M059J (cell line): ENCODE measurements around the gene CMSS1. TPM values are rescaled to one million over a fixed set of nuclear protein-coding genes. Genes with fewer than 3 reads are reported as not detected.

ENCODE experiments used
- DNase-seq: peaks from one replicate; pipeline ENCODE4 v3.0.0-alpha.2; 2012; ENCODE audit warnings: low read depth
- total RNA-seq: library from RNA; depleted of rRNA; stranded (reverse); fragments of >200 nt; shearing (Covaris generic); gene quantifications from 2 replicates; pipeline ENCODE4 v1.2.3, GENCODE V29; 2014

Gene CMSS1
- total RNA-seq, 1 experiment from 2014 or later, result 49.9 TPM

GRCh38 chr3:99933971-99934750 lies 116.5 kb downstream of the CMSS1 start:
- DNase-seq, result no peak

DNA sequence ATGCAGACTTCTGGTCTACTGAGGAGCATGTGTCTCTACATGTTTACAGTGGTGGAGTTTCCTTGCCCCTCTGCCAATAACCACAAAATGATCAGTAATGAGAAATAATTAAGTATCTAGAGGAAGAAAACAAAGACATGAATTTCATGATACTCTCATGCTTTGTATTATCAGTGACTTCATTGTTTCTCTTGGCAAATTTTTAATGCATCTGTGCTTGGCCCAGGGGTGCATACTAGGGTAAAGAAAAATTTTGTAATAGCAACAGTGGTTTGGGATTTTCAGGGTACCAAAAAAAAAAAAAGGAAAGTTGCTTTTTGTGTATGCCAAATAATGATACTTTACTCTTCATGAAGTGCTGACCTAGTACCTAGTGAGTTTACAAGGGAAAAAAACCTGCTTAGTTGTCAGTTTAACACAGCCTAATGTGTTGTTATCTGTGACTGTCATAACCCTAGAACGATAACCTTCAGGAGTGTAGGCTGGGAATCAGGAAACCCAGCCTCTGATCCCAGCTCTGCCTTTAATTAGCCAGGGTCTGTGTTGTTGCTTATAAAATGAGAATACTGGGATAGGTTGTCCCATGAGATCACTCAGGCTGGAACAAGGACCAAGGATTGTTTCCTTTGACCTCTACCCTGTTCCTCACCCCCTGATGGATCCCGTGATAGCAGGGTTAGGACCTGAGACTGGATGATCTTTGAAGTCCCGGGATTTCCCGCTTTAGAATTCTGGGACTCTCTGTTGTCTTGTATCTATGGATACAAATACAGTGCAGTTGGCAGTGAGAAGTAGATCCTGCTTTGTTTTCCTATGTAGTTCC lies 117.5 kb downstream of the CMSS1 start:
- DNase-seq, result peak; percentile 53

GRCh38 chr3:99938270-99938911 lies 120.7 kb downstream of the CMSS1 start:
- DNase-seq, result peak; percentile 33

DNA sequence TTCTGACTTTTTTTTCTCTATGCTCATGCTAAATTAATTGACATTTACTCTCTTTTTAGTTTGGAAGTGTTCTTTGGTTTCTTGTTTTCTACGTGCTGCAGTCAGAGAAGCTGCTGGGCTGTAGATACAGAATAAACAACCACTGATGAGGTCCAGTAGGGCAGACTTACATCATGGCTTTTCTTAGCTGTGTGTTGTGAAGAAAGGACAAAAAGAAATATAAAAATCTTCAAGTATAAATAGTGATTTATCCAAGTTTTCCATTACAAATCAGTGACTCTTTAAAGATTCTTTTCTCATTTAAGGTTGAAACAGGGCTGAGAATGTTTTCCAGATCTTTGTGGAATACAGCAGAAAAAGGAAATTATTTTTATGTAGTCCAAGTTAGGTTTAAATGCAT lies 122.2 kb downstream of the CMSS1 start:
- DNase-seq, result no peak

GRCh38 chr3:99940350-99940749 lies 122.7 kb downstream of the CMSS1 start:
- no peak for DNase-seq

GRCh38 chr3:99941211-99941610 lies 123.5 kb downstream of the CMSS1 start:
- DNase-seq, result no peak

DNA sequence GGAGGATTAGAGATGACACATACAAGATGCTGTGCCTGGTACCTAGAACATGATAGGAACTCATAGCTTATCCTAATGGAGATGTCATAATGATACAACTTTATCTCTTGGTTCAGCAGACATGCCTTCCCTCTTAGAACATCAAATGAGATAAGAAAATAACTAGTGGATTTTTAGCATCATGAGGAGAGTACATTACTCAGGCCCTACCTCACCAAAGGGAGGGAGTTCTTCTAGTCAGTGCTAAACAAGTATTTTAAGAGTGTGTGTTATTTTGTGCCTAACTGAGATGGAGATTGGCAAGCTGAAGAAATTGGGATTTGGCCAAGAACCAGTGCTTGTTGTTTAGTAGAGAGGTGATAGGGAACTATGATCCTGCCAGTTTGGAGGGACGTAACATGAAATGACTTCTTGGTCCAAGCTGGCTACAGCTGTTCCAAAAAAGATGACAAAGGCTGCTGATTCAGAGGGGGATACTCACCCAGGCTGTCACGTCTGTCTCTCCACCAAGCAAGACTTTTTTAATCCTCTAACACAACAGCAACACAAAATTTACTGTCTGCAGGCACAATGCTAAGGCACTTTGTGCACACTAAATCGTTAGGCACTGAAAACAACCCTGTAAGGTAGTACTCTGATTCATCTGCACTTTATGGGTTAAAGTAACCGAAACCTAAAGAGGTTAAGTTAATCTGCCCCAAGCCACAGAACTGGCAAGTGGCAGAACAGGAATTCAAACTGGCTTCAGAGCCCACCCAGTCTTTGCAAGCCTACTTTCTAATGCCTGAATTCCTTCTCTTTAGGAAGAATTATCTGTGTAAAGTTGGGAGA lies 126.5 kb downstream of the CMSS1 start:
- DNase-seq, result peak; percentile 26

GRCh38 chr3:99945328-99945995 lies 127.8 kb downstream of the CMSS1 start:
- peak; percentile 79 for DNase-seq

- DNase-seq, result no peak
Observed at GRCh38 chr3:99947356-99947755, 129.7 kb downstream of the CMSS1 start.

- DNase-seq, result no peak
Observed at GRCh38 chr3:99948467-99949089, 130.9 kb downstream of the CMSS1 start.

DNA sequence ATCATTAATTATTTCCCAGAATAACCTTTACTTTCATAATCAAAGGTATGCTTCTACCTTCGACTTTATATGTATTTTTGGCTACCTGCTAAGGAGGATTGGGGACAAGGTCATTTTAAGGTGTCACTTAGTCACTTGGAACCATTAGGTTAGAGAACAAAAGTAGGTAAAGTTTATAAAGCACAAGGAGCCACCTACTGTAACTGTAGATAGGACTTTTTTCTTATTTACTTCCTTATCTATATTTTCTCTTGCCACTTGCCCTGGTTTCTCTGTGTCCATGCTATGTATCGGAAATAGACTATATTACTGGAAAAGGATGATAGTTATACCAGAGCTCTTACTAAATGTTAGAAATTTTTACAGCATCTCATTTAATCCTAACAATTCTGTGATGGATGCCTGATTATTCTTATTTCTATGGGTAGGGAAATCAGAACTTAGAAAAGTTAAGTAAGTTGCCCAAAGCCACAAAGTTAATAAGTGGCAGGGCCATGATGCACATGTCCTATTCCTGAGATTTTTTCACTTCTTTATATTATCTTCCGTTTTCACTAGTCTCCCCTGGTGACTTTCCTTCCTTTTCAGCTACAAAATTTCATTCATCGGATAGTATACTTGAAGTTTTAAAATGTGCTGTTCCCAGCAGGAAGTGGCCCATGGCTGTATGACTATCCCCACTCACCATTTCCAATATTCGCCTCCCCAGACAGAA lies 132.5 kb downstream of the CMSS1 start:
- DNase-seq, result no peak

- peak; percentile 15 for DNase-seq
Observed at GRCh38 chr3:99950921-99951320, 133.3 kb downstream of the CMSS1 start.

GRCh38 chr3:99951701-99952100 lies 134.0 kb downstream of the CMSS1 start:
- DNase-seq, result peak; percentile 24

DNA sequence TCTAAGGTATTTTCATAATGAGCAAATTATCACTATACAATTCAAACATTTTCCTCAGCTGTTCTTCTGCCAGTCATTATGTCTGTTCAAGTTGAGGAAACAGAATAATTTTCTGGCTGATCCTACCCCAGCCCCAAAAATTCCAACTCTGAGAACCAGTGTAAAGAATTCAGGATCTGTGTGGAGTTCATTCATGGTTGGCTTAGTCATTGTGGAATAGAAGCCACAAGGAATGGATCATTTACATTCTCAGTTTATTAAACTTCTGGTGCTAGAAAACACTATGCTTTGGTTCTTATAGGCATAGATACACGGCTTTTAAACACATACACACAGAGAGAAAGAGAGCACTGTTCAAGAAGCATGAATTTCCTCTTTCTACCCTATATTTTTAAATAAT lies 134.6 kb downstream of the CMSS1 start:
- peak; percentile 83 for DNase-seq

DNA sequence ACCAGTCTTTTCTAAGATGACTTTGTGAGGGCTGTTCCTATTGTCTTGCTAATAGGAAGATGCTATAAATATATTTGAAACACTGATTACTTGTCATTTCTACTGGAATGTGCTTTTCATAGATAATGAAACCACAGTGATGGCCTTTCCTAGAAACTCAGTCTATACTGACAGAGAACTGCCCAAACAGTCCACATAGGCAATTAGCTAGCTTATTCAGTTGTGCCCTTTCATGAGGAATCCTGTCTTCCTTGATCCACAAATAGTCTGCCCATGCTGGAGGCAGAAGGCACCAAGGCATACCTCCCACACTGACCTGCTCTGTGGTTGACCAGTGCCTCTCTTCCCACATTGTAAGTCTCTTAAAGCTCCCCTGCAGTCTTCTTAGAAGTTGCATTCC lies 135.9 kb downstream of the CMSS1 start:
- DNase-seq, result peak; percentile 42

DNA sequence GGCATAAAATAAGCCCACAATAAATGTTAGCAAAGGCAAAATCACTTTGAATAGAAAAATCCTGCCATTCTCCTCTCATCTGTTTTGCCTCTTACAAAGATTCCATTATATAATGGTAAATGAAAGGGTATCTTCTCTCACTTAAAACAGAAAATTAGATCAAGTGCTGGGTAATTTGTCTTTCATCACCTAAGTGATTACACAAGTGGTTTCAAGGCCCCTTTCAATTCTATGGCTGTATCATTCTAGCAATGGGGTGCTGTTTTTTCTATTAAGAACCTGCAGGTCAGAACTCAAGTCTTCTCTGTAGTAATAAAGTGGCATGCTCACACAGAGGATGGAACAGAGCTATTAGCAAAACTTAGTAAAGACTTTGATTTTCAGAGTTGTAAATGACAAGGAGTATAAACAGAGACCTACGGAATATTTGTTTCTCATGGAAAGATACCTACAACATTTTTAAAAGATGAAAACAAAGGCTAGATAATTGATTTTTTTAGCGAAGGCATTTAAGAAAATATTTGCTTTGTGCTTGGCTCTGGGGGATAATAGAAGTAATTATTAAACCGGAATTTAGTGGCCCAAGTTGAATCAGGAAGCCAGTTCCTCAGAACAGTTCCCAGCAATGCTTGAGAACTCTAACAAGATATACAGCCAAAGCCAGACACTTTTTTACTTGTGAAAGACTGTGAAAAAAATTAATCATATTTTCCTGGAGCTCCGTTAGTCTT lies 137.4 kb downstream of the CMSS1 start:
- DNase-seq, result no peak

DNA sequence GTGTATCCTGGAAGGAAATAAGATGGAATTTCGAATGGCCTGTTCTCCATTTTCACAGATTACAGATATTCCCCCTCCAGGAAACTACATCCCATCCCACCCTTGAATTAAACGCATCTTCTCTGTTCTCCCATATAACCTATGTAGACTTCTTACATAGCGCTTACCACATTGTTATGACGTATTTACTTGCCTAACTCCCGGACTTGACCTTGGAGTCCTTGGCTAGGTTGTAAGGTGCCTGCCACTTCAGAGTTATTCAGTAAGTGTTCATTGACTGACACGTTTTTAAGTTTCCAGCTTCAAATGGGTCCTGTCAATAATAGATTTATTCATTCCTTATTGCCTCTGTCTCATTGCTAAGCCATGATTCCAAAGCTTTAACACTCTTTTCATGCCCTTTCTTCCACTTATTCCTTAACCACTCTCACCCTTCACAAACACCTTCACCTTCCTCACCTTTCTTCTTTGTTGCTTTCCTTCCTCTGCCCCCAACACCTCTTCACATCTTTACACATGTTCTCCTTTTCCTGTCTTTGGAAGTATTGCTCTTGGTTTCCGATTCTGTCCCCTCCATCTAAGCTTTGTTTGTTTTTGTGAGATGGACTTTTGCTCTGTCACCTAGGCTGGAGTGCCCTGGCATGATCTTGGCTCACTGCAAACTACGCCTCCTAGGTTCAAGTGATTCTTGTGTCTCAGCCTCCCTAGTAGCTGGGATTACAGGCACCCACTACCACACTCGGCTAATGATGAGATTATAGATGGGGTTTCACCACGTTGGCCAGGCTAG lies 138.3 kb downstream of the CMSS1 start:
- DNase-seq, result no peak

- DNase-seq, result no peak
Observed at GRCh38 chr3:99957151-99957796, 139.6 kb downstream of the CMSS1 start.
